HCT116 (cell line): ENCODE results near the gene PTPN22. TPM values are rescaled to one million over a fixed set of nuclear protein-coding genes. Genes with fewer than 3 reads are reported as not detected.

Source experiments
- ATAC-seq: fragments of 200-7000 bp; cut with Tn5 transposase; 2 replicates; pipeline ENCODE4 v1.9.1; 2020; ENCODE audit warnings: mild to moderate bottlenecking, moderate library complexity
- BruUV-seq: library from RNA; stranded (reverse); fragments of 400-500 nt; replicated peaks from 2 replicates; lab custom pipeline; 2021; lab: Mats Ljungman, UMichigan
- CTCF ChIA-PET: fragments of 300-600 bp; sonication (Branson Sonifier 250); formaldehyde crosslinking; loops from one replicate; lab custom pipeline; 2021; ENCODE audit warnings: antibody characterized with exemption; lab: Charles Lee
- POLR2A ChIA-PET: fragments of 300-600, 350-600 bp; sonication (Branson Sonifier 250); formaldehyde crosslinking; loops from one replicate; lab custom pipeline; 2021; ENCODE audit warnings: antibody characterized with exemption; lab: Charles Lee
- RAD21 ChIA-PET, 2 experiments: fragments of 300-600 bp; sonication (Branson Sonifier 250); formaldehyde crosslinking; loops; one replicate each; lab custom pipeline; 2023; ENCODE audit warnings: low total read pairs in 2 of 2; ENCODE audit not compliant: uncharacterized antibody in 2 of 2, unreplicated experiment in 2 of 2, low non-redundant PET in 1 of 2; lab: Charles Lee
- DNase-seq: peaks from one replicate; pipeline ENCODE4 v3.0.0-alpha.2; 2010; ENCODE audit warnings: low read depth, low spot score
- H2AFZ ChIP-seq: fragments of 200-600 bp; shearing (Covaris generic), sonication (generic); 2 replicates; pipeline ENCODE4 v1.6.1; 2017; ENCODE audit warnings: low read depth, mixed run types, mixed read lengths, antibody characterized with exemption, low read length; ENCODE audit not compliant: poor library complexity, severe bottlenecking
- H3K27ac ChIP-seq: 2 replicates; pipeline ENCODE4 v1.5.1; 2012; ENCODE audit warnings: low read depth, low read length
- H3K27me3 ChIP-seq: fragments of 200-600 bp; sonication (generic); 2 replicates; pipeline ENCODE4 v1.6.1; 2016; ENCODE audit warnings: mixed run types, low read length, mixed read lengths; ENCODE audit not compliant: insufficient read depth
- H3K36me3 ChIP-seq, 2 experiments: fragments of 200-500 bp in 1 of 2; fragments of 200-600 bp in 1 of 2; sonication (Bioruptor generic) in 1 of 2; sonication (generic) in 1 of 2; 2 replicates each; pipeline versions ENCODE4 v1.5.1 to v1.6.1; 2014 to 2016; ENCODE audit warnings: low read length in 2 of 2, inconsistent platforms in 1 of 2, mixed read lengths in 1 of 2, mixed run types in 1 of 2; ENCODE audit not compliant: insufficient read depth in 2 of 2, control insufficient read depth in 1 of 2
- H3K4me1 ChIP-seq, 2 experiments: fragments of 200-600 bp in 1 of 2; sonication (generic) in 1 of 2; 2 replicates each; pipeline versions ENCODE4 v1.5.1 to v1.6.1; 2012 to 2017; ENCODE audit warnings: low read length in 2 of 2, inconsistent platforms in 1 of 2, mild to moderate bottlenecking in 1 of 2, mixed read lengths in 1 of 2, mixed run types in 1 of 2, moderate library complexity in 1 of 2; ENCODE audit not compliant: insufficient read depth in 2 of 2, control insufficient read depth in 1 of 2
- H3K4me2 ChIP-seq: fragments of 200-600 bp; sonication (generic); 2 replicates; pipeline ENCODE4 v1.6.1; 2017; ENCODE audit warnings: mixed run types, low read length, mixed read lengths
- H3K4me3 ChIP-seq, 2 experiments: fragments of 200-600 bp in 1 of 2; sonication (generic) in 1 of 2; replicated peaks in 1 of 2; 2 replicates each; pipeline ENCODE4 v1.5.1; 2011 to 2016; ENCODE audit warnings: low read length in 2 of 2, control low read depth in 1 of 2, low read depth in 1 of 2, mild to moderate bottlenecking in 1 of 2, mixed read lengths in 1 of 2, mixed run types in 1 of 2
- H3K79me2 ChIP-seq: fragments of 200-600 bp; sonication (generic); 2 replicates; pipeline ENCODE4 v1.6.1; 2017; ENCODE audit warnings: mild to moderate bottlenecking, mixed run types, low read length, moderate library complexity, mixed read lengths; ENCODE audit not compliant: insufficient read depth
- H3K9ac ChIP-seq: fragments of 200-600 bp; sonication (generic); 2 replicates; pipeline ENCODE4 v1.6.1; 2016; ENCODE audit warnings: low read length, mixed read lengths
- H3K9me2 ChIP-seq: fragments of 200-600 bp; sonication (generic), shearing (Covaris generic); 2 replicates; pipeline ENCODE4 v1.6.1; 2017; ENCODE audit warnings: mixed run types, mild to moderate bottlenecking, moderate library complexity; ENCODE audit not compliant: insufficient read depth
- H3K9me3 ChIP-seq, 2 experiments: fragments of 200-500 bp in 1 of 2; fragments of 200-600 bp in 1 of 2; sonication (Bioruptor generic) in 1 of 2; sonication (generic) in 1 of 2; 2 replicates each; pipeline ENCODE4 v1.6.1; 2014 to 2017; ENCODE audit warnings: low read length in 2 of 2, mixed read lengths in 2 of 2, inconsistent platforms in 1 of 2, low read depth in 1 of 2, mild to moderate bottlenecking in 1 of 2, mixed run types in 1 of 2, moderate library complexity in 1 of 2; ENCODE audit not compliant: control insufficient read depth in 1 of 2, insufficient read depth in 1 of 2
- H4K20me1 ChIP-seq: fragments of 200-600 bp; sonication (generic), shearing (Covaris generic); 2 replicates; pipeline ENCODE4 v1.6.1; 2017; ENCODE audit warnings: mixed run types, mild to moderate bottlenecking, moderate library complexity; ENCODE audit not compliant: insufficient read depth
- ATF3 ChIP-seq: IDR thresholded peaks from 2 replicates; pipeline ENCODE4 v1.6.1; 2012
- CBX3 ChIP-seq: IDR thresholded peaks from 2 replicates; pipeline ENCODE4 v1.6.1; 2012; ENCODE audit warnings: low read depth
- EGR1 ChIP-seq: IDR thresholded peaks from 2 replicates; pipeline ENCODE4 v1.6.1; 2012; ENCODE audit warnings: low read depth
- ELF1 ChIP-seq: IDR thresholded peaks from 2 replicates; pipeline ENCODE4 v1.6.1; 2012; ENCODE audit warnings: low read depth, borderline replicate concordance
- EZH2 ChIP-seq: fragments of 200-600 bp; sonication (generic); IDR thresholded peaks from 2 replicates; pipeline ENCODE4 v1.6.1; 2017; ENCODE audit warnings: antibody characterized with exemption, mixed run types
- FOSL1 ChIP-seq: IDR thresholded peaks from 2 replicates; pipeline ENCODE4 v1.6.1; 2012; ENCODE audit warnings: low read depth
- JUND ChIP-seq: IDR thresholded peaks from 2 replicates; pipeline ENCODE4 v1.6.1; 2012
- POLR2A ChIP-seq: IDR thresholded peaks from 2 replicates; pipeline ENCODE4 v1.7.0; 2011; ENCODE audit warnings: borderline replicate concordance; ENCODE audit not compliant: insufficient read depth, insufficient read length; ENCODE audit errors: extremely low read depth
- POLR2AphosphoS5 ChIP-seq: IDR thresholded peaks from 2 replicates; pipeline ENCODE4 v1.6.1; 2011; ENCODE audit warnings: mild to moderate bottlenecking, low read depth, low read length, moderate library complexity
- RAD21 ChIP-seq: IDR thresholded peaks from 2 replicates; pipeline ENCODE4 v1.6.1; 2012; ENCODE audit warnings: low read depth, mild to moderate bottlenecking
- REST ChIP-seq: IDR thresholded peaks from 2 replicates; pipeline ENCODE4 v1.6.1; 2012; ENCODE audit warnings: low read depth
- SIN3A ChIP-seq: IDR thresholded peaks from 2 replicates; pipeline ENCODE4 v1.6.1; 2012; ENCODE audit warnings: low read depth
- SP1 ChIP-seq: IDR thresholded peaks from 2 replicates; pipeline ENCODE4 v1.6.1; 2012; ENCODE audit warnings: low read depth
- SRF ChIP-seq: IDR thresholded peaks from 2 replicates; pipeline ENCODE4 v1.6.1; 2012; ENCODE audit warnings: low read depth
- TCF7L2 ChIP-seq: IDR thresholded peaks from 2 replicates; pipeline ENCODE4 v1.7.0; 2011; ENCODE audit warnings: borderline replicate concordance, inconsistent platforms; ENCODE audit not compliant: insufficient read depth, insufficient read length; ENCODE audit errors: extremely low read depth
- YY1 ChIP-seq: IDR thresholded peaks from 2 replicates; pipeline ENCODE4 v1.6.1; 2011; ENCODE audit warnings: low read length, low read depth, moderate library complexity, mild to moderate bottlenecking; ENCODE audit not compliant: insufficient replicate concordance; ENCODE audit errors: extremely low read depth
- ZBTB33 ChIP-seq: IDR thresholded peaks from 2 replicates; pipeline ENCODE4 v1.6.1; 2011; ENCODE audit warnings: mild to moderate bottlenecking, low read length, moderate library complexity; ENCODE audit not compliant: insufficient replicate concordance; ENCODE audit errors: extremely low read depth
- ZFX ChIP-seq: fragments of 450-650 bp; IDR thresholded peaks from 2 replicates; pipeline ENCODE4 v1.6.1; 2017
- ZNF274 ChIP-seq: fragments of 200-500 bp; sonication (Bioruptor generic); IDR thresholded peaks from 2 replicates; pipeline ENCODE4 v1.6.1; 2014; ENCODE audit warnings: mild to moderate bottlenecking, low read depth, low read length, inconsistent platforms
- intact Hi-C: fragments of 100-400 bp; cut with micrococcal nuclease; formaldehyde crosslinking; loops from 2 replicates; pipeline ENCODE4 v1.10.0; 2022
- total RNA-seq: library from RNA; stranded (reverse); gene quantifications from one replicate; pipeline ENCODE4 v1.2.1, GENCODE V29; 2021; ENCODE audit not compliant: unreplicated experiment
- TF ChIP-seq, protein P1 (sequence below), 3 experiments: fragments of 200-600 bp in 1 of 3; sonication (generic) in 1 of 3; IDR thresholded peaks in 2 of 3; conservative IDR thresholded peaks in 1 of 3; 2 replicates each; pipeline ENCODE4 v1.5.1; 2012 to 2017; ENCODE audit warnings: low read depth in 2 of 3, low read length in 2 of 3, antibody characterized with exemption in 1 of 3, borderline replicate concordance in 1 of 3, control low read depth in 1 of 3, mild to moderate bottlenecking in 1 of 3, mixed read lengths in 1 of 3, mixed run types in 1 of 3, moderate library complexity in 1 of 3; ENCODE audit not compliant: insufficient read depth in 1 of 3

PTPN22 gene
- total RNA-seq, 1 experiment from 2014 or later: 0.17 TPM

DNA sequence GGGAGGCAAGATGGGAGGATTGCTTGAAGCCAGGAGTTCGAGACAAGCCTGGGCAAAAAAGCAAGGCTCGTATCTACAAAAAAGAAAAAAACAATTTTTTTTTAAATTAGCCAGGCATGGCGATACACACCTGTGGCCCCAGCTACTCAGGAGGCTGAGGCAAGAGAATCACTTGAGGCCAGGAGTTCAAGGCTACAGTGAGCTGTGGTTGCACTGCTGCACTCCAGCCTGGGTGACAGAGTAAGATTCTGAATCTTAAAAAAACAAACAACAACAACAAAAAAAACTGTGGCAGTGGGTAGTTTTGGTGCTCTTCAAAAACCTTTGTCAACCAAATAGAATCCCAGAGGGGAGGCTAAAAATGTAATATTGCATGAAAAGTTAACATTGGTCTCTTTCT lies 734 bp downstream of the PTPN22 start:
- ChIA-PET CTCF (no interaction called here), POLR2A (no interaction called here), RAD21 (no interaction called here)
- H3K27ac ChIP-seq: no peak overlapping the region
- no peak overlapping the region for H3K4me2 ChIP-seq
- H3K36me3 ChIP-seq: no peaks in the 10 kb centered on the region
- no peaks in the 10 kb centered on the region for H3K27me3 ChIP-seq
- no peaks in the 10 kb centered on the region for H3K79me2 ChIP-seq
- BruUV-seq: no TSS peak
- H3K9me2 ChIP-seq: no peaks in the 10 kb centered on the region
- ATAC-seq: no peak
- H3K4me3 ChIP-seq: no peak overlapping the region
- intact Hi-C loops: no loop called here
- no peaks in the 10 kb centered on the region for H3K9me3 ChIP-seq
- TF ChIP-seq, protein P1, sequence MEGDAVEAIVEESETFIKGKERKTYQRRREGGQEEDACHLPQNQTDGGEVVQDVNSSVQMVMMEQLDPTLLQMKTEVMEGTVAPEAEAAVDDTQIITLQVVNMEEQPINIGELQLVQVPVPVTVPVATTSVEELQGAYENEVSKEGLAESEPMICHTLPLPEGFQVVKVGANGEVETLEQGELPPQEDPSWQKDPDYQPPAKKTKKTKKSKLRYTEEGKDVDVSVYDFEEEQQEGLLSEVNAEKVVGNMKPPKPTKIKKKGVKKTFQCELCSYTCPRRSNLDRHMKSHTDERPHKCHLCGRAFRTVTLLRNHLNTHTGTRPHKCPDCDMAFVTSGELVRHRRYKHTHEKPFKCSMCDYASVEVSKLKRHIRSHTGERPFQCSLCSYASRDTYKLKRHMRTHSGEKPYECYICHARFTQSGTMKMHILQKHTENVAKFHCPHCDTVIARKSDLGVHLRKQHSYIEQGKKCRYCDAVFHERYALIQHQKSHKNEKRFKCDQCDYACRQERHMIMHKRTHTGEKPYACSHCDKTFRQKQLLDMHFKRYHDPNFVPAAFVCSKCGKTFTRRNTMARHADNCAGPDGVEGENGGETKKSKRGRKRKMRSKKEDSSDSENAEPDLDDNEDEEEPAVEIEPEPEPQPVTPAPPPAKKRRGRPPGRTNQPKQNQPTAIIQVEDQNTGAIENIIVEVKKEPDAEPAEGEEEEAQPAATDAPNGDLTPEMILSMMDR (IDR thresholded peaks at IDR 0.05 in 2 of 3, conservative IDR thresholded peaks at IDR 0.05 in 1 of 3; ENCODE audit: borderline replicate concordance in 1 of 3, insufficient read depth in 1 of 3, low read depth in 2 of 3, low read length in 2 of 3): no peak
- no peak for TF ChIP-seq EZH2
- no peak for TF ChIP-seq POLR2A
- no peak for TF ChIP-seq JUND
- no peak for TF ChIP-seq EGR1
- TF ChIP-seq SP1: no peak
- TF ChIP-seq SRF: no peak
- TF ChIP-seq POLR2AphosphoS5: no peak
- TF ChIP-seq RAD21: no peak
- TF ChIP-seq YY1: no peak
- no peak for TF ChIP-seq CBX3
- TF ChIP-seq ELF1: no peak
- TF ChIP-seq ZNF274: no peak
- TF ChIP-seq TCF7L2: no peak
- no peak for TF ChIP-seq ZFX
- no peak for TF ChIP-seq ZBTB33
- TF ChIP-seq ATF3: no peak
- TF ChIP-seq SIN3A: no peak
- TF ChIP-seq FOSL1: no peak
- TF ChIP-seq REST: no peak
- H2AFZ ChIP-seq: no peak overlapping the region
- H4K20me1 ChIP-seq: no peaks in the 10 kb centered on the region
- no peak for DNase-seq
- H3K4me1 ChIP-seq: peaks cover 0 to 7% of the 10 kb centered on the region in 2 experiments; a peak in 1 of 4 replicates
- H3K9ac ChIP-seq: no peak overlapping the region
